ENCODE measurements around the gene SRGAP1.

GRCh38 chr12:64082866-64083268, 238.4 kb downstream of the SRGAP1 start:
- no peak for TF ChIP-seq CTCF (IDR thresholded peaks at IDR 0.05)
- TF ChIP-seq POLR2AphosphoS5 (IDR thresholded peaks at IDR 0.05; ENCODE audit: low read depth, low read length) = no peak
- TF ChIP-seq REST (IDR thresholded peaks at IDR 0.05; ENCODE audit: insufficient read depth in 1 of 2, low read depth in 2 of 2, low read length in 1 of 2) = no peak
- no peak for TF ChIP-seq SIN3A (IDR thresholded peaks at IDR 0.05; ENCODE audit: borderline replicate concordance, insufficient read depth, low read depth, low read length)
